HepG2 (cell line): ENCODE measurements around the gene TXNDC16. TPM values are rescaled to one million over a fixed set of nuclear protein-coding genes. Genes with fewer than 3 reads are reported as not detected.
A peak's percentile ranks its signal among the peaks of the same experiment; 100 is the strongest.

ENCODE experiments used
- BORCS8-MEF2B ChIP-seq: sonication (generic); formaldehyde crosslinking; IDR thresholded peaks from 2 replicates; pipeline ENCODE4 v1.8.0; 2022; ENCODE audit warnings: mild to moderate bottlenecking, missing genetic modification reagents
- BRD4 ChIP-seq: sonication (generic); formaldehyde crosslinking; IDR thresholded peaks from 2 replicates; pipeline ENCODE4 v1.4.0; 2020; ENCODE audit warnings: missing genetic modification reagents
- GATAD1 ChIP-seq: IDR thresholded peaks from 2 replicates; pipeline ENCODE4 v1.6.1; 2016; ENCODE audit warnings: missing genetic modification reagents, missing compliant biosample characterization
- KMT2B ChIP-seq: IDR thresholded peaks from 2 replicates; pipeline ENCODE4 v1.6.1; 2016; ENCODE audit warnings: missing genetic modification reagents, missing compliant biosample characterization
- MTF1 ChIP-seq: sonication (generic); formaldehyde crosslinking; IDR thresholded peaks from 2 replicates; pipeline ENCODE4 v1.5.0; 2020; ENCODE audit warnings: missing genetic modification reagents
- POLR2AphosphoS5 ChIP-seq: IDR thresholded peaks from 2 replicates; pipeline ENCODE4 v1.6.1; 2012; ENCODE audit warnings: low read depth, low read length
- SKIL ChIP-seq: sonication (generic); formaldehyde crosslinking; IDR thresholded peaks from 2 replicates; pipeline ENCODE4 v1.8.0; 2022; ENCODE audit warnings: missing genetic modification reagents, mild to moderate bottlenecking, moderate library complexity, borderline replicate concordance
- SNAPC2 ChIP-seq: sonication (generic); formaldehyde crosslinking; IDR thresholded peaks from 2 replicates; pipeline ENCODE4 v1.8.1; 2022; ENCODE audit warnings: mild to moderate bottlenecking, missing genetic modification reagents
- SOX5 ChIP-seq: IDR thresholded peaks from 2 replicates; pipeline ENCODE4 v1.6.1; 2016; ENCODE audit warnings: borderline replicate concordance
- TFE3 ChIP-seq: IDR thresholded peaks from 2 replicates; pipeline ENCODE4 v1.6.1; 2016
- USF2 ChIP-seq, 2 experiments: sonication (generic) in 1 of 2; formaldehyde crosslinking in 1 of 2; IDR thresholded peaks; 2 replicates each; pipeline versions ENCODE4 v1.5.1 to v1.6.1; 2011 to 2020; ENCODE audit warnings: borderline replicate concordance in 1 of 2, low read depth in 1 of 2, low read length in 1 of 2, mild to moderate bottlenecking in 1 of 2, missing genetic modification reagents in 1 of 2, moderate library complexity in 1 of 2
- ZNF414 ChIP-seq: sonication (generic); formaldehyde crosslinking; IDR thresholded peaks from 2 replicates; pipeline ENCODE4 v1.5.0; 2020; ENCODE audit warnings: missing genetic modification reagents
- ZNF430 ChIP-seq: sonication (generic); formaldehyde crosslinking; IDR thresholded peaks from 2 replicates; pipeline ENCODE4 v1.9.0; 2021; ENCODE audit warnings: mild to moderate bottlenecking, missing genetic modification reagents
- ZNF501 ChIP-seq: sonication (generic); formaldehyde crosslinking; IDR thresholded peaks from 2 replicates; pipeline ENCODE4 v1.5.1; 2020; ENCODE audit warnings: mild to moderate bottlenecking, moderate library complexity, missing genetic modification reagents
- ZNF589 ChIP-seq: sonication (generic); formaldehyde crosslinking; conservative IDR thresholded peaks from 2 replicates; pipeline ENCODE4 v1.8.0; 2022; ENCODE audit warnings: mild to moderate bottlenecking, moderate library complexity, missing genetic modification reagents
- ZNF740 ChIP-seq: sonication (generic); formaldehyde crosslinking; IDR thresholded peaks from 2 replicates; pipeline ENCODE4 v1.4.0; 2020; ENCODE audit warnings: missing genetic modification reagents
- ZSCAN29 ChIP-seq: sonication (generic); formaldehyde crosslinking; conservative IDR thresholded peaks from 2 replicates; pipeline ENCODE4 v1.4.0; 2020; ENCODE audit warnings: mild to moderate bottlenecking, missing genetic modification reagents
- polyA plus RNA-seq, 8 experiments: library from polyadenylated mRNA; depleted of rRNA in 3 of 8; stranded (reverse) in 7 of 8; unstranded in 1 of 8; fragments of >200 nt; fragmentation: Illumina TruSeq in 4 of 8; extraction: Trizol in 4 of 8; gene quantifications; 2 replicates each; pipeline versions ENCODE4 v1.2.1 to v1.2.3, GENCODE V29; 2011 to 2016; ENCODE audit warnings: low read depth in 4 of 8, missing spikeins in 1 of 8, mixed read lengths in 1 of 8; ENCODE audit not compliant: insufficient read depth in 1 of 8
- total RNA-seq, 5 experiments: library from RNA; depleted of rRNA; stranded (reverse); fragments of >200 nt; fragmentation: Illumina TruSeq; extraction: Trizol; gene quantifications; 2 replicates each; pipeline ENCODE4 v1.2.3, GENCODE V29; 2016; ENCODE audit warnings: low read depth in 1 of 5

TXNDC16 gene
- total and polyA plus RNA-seq, 2 of the 13 experiments (the other 11 are each of a cell fraction or from before 2014, with no cell fraction given), result 4.6 to 6.2 TPM

GRCh38 chr14:52552063-52552988, at the start of gene TXNDC16, which contains the start of gene GPR137C (continued):
- TF ChIP-seq POLR2AphosphoS5 (peak; percentile 87), USF2 (IDR thresholded peaks at IDR 0.05; ENCODE audit: low read depth, low read length) (no peak), USF2 (CRISPR knock-in tag; IDR thresholded peaks at IDR 0.05; ENCODE audit: borderline replicate concordance) (peak; percentile 54; the same call in 1 of the 2 replicates), KMT2B (CRISPR knock-in tag) (peak; percentile 90), TFE3 (CRISPR knock-in tag) (peak; percentile 43; the same call in 1 of the 2 replicates), ZNF501 (CRISPR knock-in tag) (peak; percentile 80), BRD4 (CRISPR knock-in tag) (no peak), ZNF414 (CRISPR knock-in tag) (peak; percentile 68; the same call in 1 of the 2 replicates), ZNF430 (peak; percentile 68; the same call in 1 of the 2 replicates), BORCS8-MEF2B (peak; percentile 95), GATAD1 (peak; percentile 42; the same call in 1 of the 2 replicates), ZSCAN29 (CRISPR knock-in tag) (0 out of 2 replicates have a peak, but pooled peaks have one; percentile 37), SOX5 (CRISPR knock-in tag) (peak; percentile 18; the same call in 1 of the 2 replicates), ZNF589 (CRISPR knock-in tag) (no peak), MTF1 (CRISPR knock-in tag) (no peak; the same call in 1 of the 2 replicates), SKIL (CRISPR knock-in tag) (0 out of 2 replicates have a peak, but pooled peaks have one; percentile 31), ZNF740 (CRISPR knock-in tag) (0 out of 2 replicates have a peak, but pooled peaks have one; percentile 18), SNAPC2 (peak; percentile 90)
